MCF 10A (cell line): ENCODE data around the gene TIE1. TPM values are rescaled to one million over a fixed set of nuclear protein-coding genes. Genes with fewer than 3 reads are reported as not detected.

Experiments used
- BruUV-seq: library from RNA; stranded (reverse); fragments of 400-500 nt; replicated peaks from 2 replicates; lab custom pipeline; 2021; lab: Mats Ljungman, UMichigan
- CTCF ChIA-PET: fragments of 300-600 bp; sonication (Branson Sonifier 250); formaldehyde crosslinking; extraction: SDS; loops from one replicate; lab custom pipeline; 2021; ENCODE audit warnings: antibody characterized with exemption, inconsistent platforms; lab: Yijun Ruan, JAX
- POLR2A ChIA-PET: fragments of 300-600, 350-650 bp; sonication (Branson Sonifier 250); formaldehyde crosslinking; extraction: SDS; loops from one replicate; lab custom pipeline; 2020; ENCODE audit warnings: antibody characterized with exemption, inconsistent platforms; lab: Yijun Ruan, JAX
- DNase-seq: peaks from one replicate; pipeline ENCODE4 v3.0.0-alpha.2; 2018; ENCODE audit not compliant: unreplicated experiment
- H3K27ac Mint-ChIP-seq: one replicate; pipeline ENCODE4 v1.8.0; 2022; ENCODE audit warnings: mild to moderate bottlenecking, low read depth, mixed read lengths; ENCODE audit not compliant: unreplicated experiment
- H3K27me3 Mint-ChIP-seq: one replicate; pipeline ENCODE4 v1.8.0; 2022; ENCODE audit warnings: mixed read lengths; ENCODE audit not compliant: insufficient read depth, unreplicated experiment
- H3K36me3 Mint-ChIP-seq: one replicate; pipeline ENCODE4 v1.8.0; 2022; ENCODE audit warnings: mild to moderate bottlenecking, moderate library complexity, mixed read lengths; ENCODE audit not compliant: insufficient read depth, unreplicated experiment
- H3K4me1 Mint-ChIP-seq: one replicate; pipeline ENCODE4 v1.8.0; 2022; ENCODE audit warnings: mixed read lengths; ENCODE audit not compliant: insufficient read depth, unreplicated experiment
- H3K4me3 Mint-ChIP-seq: one replicate; pipeline ENCODE4 v1.8.0; 2022; ENCODE audit warnings: mild to moderate bottlenecking, moderate library complexity, mixed read lengths; ENCODE audit not compliant: unreplicated experiment
- H3K9me3 Mint-ChIP-seq: one replicate; pipeline ENCODE4 v1.8.0; 2022; ENCODE audit warnings: mixed read lengths; ENCODE audit not compliant: unreplicated experiment
- CTCF ChIP-seq: fragments of 200-600 bp; IDR thresholded peaks from one replicate; pipeline ENCODE4 v1.8.0; 2022; ENCODE audit warnings: antibody characterized with exemption, mild to moderate bottlenecking; ENCODE audit not compliant: unreplicated experiment
- intact Hi-C: fragments of 100-400 bp; cut with micrococcal nuclease; formaldehyde crosslinking; loops from 2 replicates; pipeline ENCODE4 v1.14.1; 2022
- total RNA-seq: library from RNA; stranded (reverse); gene quantifications from 2 replicates; pipeline ENCODE4 v1.2.3, GENCODE V29; 2022

Gene TIE1
- total RNA-seq, 1 experiment from 2014 or later: not detected

- Mint-ChIP-seq H3K27ac (peak within 1 kb of the TSS; percentile 68), H3K27me3 (peaks cover 11% of the 10 kb centered on the region), H3K9me3 (no peaks in the 10 kb centered on the region), H3K4me3 (peak within 1 kb of the TSS; percentile 66), H3K36me3 (no peaks in the 10 kb centered on the region), H3K4me1 (peaks cover 9% of the 10 kb centered on the region)
- no TSS peak for BruUV-seq
- ChIA-PET CTCF (interaction anchor here (1.3 kb wide), 1 partner anchor 16 kb away, joined by 4 read pairs; the partner anchor contains the start of gene C1orf210), POLR2A (interaction anchor here (0.7 to 1.0 kb wide), 2 partner anchors 14 to 23 kb away, joined by 3 read pairs; no protein-coding TSS in a partner anchor)
- no peak for DNase-seq
- intact Hi-C loops: no loop called here
- no peak for TF ChIP-seq CTCF
Measured at GRCh38 chr1:43269627-43270375, 31.0 kb upstream of the TIE1 start, which contains the start of gene TMEM125. Gene TMEM125 (plus strand): TSS chr1:43269983. CDS start chr1:43272723, 2,740 bp downstream.

GRCh38 chr1:43270421-43271095, 30.2 kb upstream of the TIE1 start:
- intact Hi-C loops: no loop called here
- Mint-ChIP-seq H3K4me1 (peaks cover 9% of the 10 kb centered on the region), H3K27ac (peak overlapping the region; percentile 68), H3K4me3 (peak overlapping the region; percentile 66), H3K9me3 (no peaks in the 10 kb centered on the region), H3K36me3 (no peaks in the 10 kb centered on the region), H3K27me3 (peaks cover 11% of the 10 kb centered on the region)
- DNase-seq: peak; percentile 59
- ChIA-PET CTCF (no interaction called here), POLR2A (interaction anchor here (0.7 kb wide), 1 partner anchor 14 kb away, joined by 3 read pairs; no protein-coding TSS in a partner anchor)
- no TSS peak for BruUV-seq
- no peak for TF ChIP-seq CTCF

- H3K4me3 Mint-ChIP-seq: peak overlapping the region; percentile 66
- CTCF ChIA-PET: no interaction called here
- H3K9me3 Mint-ChIP-seq: no peaks in the 10 kb centered on the region
- peaks cover 9% of the 10 kb centered on the region for H3K4me1 Mint-ChIP-seq
- peaks cover 11% of the 10 kb centered on the region for H3K27me3 Mint-ChIP-seq
- no peak for DNase-seq
- BruUV-seq: TSS peak; percentile 30
- no peaks in the 10 kb centered on the region for H3K36me3 Mint-ChIP-seq
- POLR2A ChIA-PET: no interaction called here
- TF ChIP-seq CTCF: no peak
- H3K27ac Mint-ChIP-seq: no peak overlapping the region
- intact Hi-C loops: no loop called here
Measured at GRCh38 chr1:43271186-43272118, 29.3 kb upstream of the TIE1 start.
